NCI-H526 (cell line): ENCODE results near the gene UBA1.

Experiments used
- DNase-seq, 2 experiments: peaks; one replicate each; lab custom pipeline; 2025; lab: John Stamatoyannopoulos, UW

UBA1 gene

GRCh38 chrX:47187106-47187677 lies 6.4 kb upstream of the UBA1 start:
- no peak for DNase-seq

- DNase-seq = peak in 1 of 2 experiments; percentile 21
Measured at GRCh38 chrX:47189906-47190305, 3.7 kb upstream of the UBA1 start.

- DNase-seq = peak; percentile 86 to 96
Measured at GRCh38 chrX:47190445-47191269, 3.0 kb upstream of the UBA1 start.

GRCh38 chrX:47191331-47191730 lies 2.3 kb upstream of the UBA1 start:
- DNase-seq = peak; percentile 76 to 88

- peak in 1 of 2 experiments; percentile 28 for DNase-seq
Measured at GRCh38 chrX:47191806-47192401, 1.7 kb upstream of the UBA1 start.

- no peak for DNase-seq
Measured at GRCh38 chrX:47194194-47194787, 662 bp downstream of the UBA1 start.

GRCh38 chrX:47196098-47196497 lies 2.5 kb downstream of the UBA1 start:
- DNase-seq = no peak

- no peak for DNase-seq
Measured at GRCh38 chrX:47197526-47197925, 3.9 kb downstream of the UBA1 start.

- no peak for DNase-seq
Measured at GRCh38 chrX:47198026-47198686, 4.5 kb downstream of the UBA1 start.

- DNase-seq = no peak
Measured at GRCh38 chrX:47198687-47199080, 5.1 kb downstream of the UBA1 start.

GRCh38 chrX:47199286-47199685 lies 5.7 kb downstream of the UBA1 start:
- no peak for DNase-seq

GRCh38 chrX:47200385-47201150 lies 6.9 kb downstream of the UBA1 start:
- DNase-seq = no peak

GRCh38 chrX:47201345-47201944 lies 7.8 kb downstream of the UBA1 start:
- no peak for DNase-seq

GRCh38 chrX:47202316-47202715 lies 8.7 kb downstream of the UBA1 start:
- no peak for DNase-seq

GRCh38 chrX:47202877-47203276 lies 9.2 kb downstream of the UBA1 start:
- no peak for DNase-seq

- DNase-seq = no peak
Measured at GRCh38 chrX:47204970-47205369, 11.3 kb downstream of the UBA1 start.

- no peak for DNase-seq
Measured at GRCh38 chrX:47206316-47206715, 12.7 kb downstream of the UBA1 start.

GRCh38 chrX:47208108-47208507 lies 14.5 kb downstream of the UBA1 start:
- DNase-seq = no peak

GRCh38 chrX:47209508-47210238 lies 16.0 kb downstream of the UBA1 start:
- no peak for DNase-seq

GRCh38 chrX:47210661-47211425 lies 17.2 kb downstream of the UBA1 start:
- no peak for DNase-seq
